HPDE6-E6E7 (cell line): Measurements from ENCODE around the gene DPP4.

ENCODE experiments used
- DNase-seq: peaks from one replicate; pipeline ENCODE4 v3.0.0; 2011; ENCODE audit warnings: missing footprints; ENCODE audit errors: extremely low spot score

The DPP4 gene

GRCh38 chr2:162085090-162085891, 11.3 kb upstream of the DPP4 start:
- DNase-seq = no peak

DNA sequence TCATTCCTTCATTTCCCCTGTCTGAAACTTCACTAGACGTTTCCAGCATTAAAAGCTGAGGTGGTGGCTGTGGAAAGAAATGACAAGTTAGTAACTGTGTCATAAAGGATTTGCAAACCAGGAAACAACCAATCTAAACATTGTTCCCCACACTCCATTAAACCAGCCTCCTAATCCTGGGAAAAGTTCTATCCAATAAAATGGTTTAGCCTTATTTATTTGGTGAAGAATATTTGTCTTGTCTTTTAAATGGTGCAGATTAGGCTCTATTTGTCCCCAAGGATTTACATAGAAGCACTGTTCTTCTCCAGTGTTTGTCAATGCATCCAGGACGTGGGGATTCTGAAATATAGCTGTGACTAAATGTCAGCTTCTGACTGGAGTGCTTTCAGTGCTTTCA, 10.5 kb upstream of the DPP4 start:
- no peak for DNase-seq

DNA sequence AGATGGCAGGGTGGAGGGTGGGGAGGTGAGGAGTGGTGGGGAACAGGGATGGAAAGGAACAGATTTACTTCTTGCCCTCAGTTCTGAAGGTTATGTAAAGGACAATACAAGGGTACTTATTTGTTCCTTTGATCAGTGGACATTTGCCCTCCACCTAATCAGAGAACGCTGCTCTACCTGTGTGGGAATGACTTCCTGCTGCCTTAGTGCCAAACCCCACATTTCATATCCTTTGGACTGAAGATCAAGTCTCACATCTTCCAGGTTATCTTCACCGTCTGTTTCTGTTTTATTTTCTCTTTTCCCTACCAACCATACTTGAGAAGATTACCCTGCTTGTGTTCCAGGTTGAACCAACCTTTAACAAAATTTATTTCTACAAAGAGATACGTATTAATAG, 8.7 kb upstream of the DPP4 start:
- DNase-seq = no peak

- no peak for DNase-seq
Observed at GRCh38 chr2:162082036-162082435, 8.0 kb upstream of the DPP4 start.

GRCh38 chr2:162079514-162079913, 5.5 kb upstream of the DPP4 start:
- no peak for DNase-seq

GRCh38 chr2:162075689-162076132, 1.7 kb upstream of the DPP4 start:
- no peak for DNase-seq

DNA sequence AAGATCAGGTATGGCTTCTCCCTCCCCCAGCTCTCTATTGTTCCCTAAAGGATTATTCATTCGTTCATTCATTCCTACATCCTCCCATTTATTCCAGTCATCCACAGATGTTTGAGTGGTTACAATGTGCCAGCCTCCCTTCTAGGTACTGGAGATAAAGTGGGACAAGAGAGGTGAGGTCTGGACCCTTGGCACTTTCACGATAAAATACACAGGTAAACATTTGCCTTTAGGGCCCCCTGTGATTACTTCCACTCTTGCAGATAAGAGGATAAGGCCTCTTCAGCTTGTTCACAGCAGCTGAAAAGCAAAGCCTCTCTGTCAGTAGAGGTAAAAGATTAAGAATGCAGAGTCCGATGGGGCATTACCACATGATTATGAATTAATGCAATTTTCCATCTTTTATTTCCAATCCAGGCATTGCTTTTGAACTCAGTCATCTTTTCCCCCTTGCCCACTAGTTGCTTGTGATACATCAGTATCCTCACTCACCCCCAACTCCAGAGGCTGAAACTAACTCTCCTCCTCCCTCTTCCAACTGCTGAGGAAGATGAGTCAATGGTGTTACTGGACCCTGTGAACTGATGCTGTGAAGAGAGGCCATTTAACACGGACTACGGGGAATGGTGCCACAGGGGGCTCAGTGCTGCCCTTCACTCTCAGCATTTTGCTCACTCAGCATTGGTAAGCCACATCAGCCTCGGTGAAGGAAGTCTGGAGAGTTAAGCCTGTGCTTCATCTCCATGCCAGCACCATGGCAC, 1.1 kb upstream of the DPP4 start:
- DNase-seq = no peak

DNA sequence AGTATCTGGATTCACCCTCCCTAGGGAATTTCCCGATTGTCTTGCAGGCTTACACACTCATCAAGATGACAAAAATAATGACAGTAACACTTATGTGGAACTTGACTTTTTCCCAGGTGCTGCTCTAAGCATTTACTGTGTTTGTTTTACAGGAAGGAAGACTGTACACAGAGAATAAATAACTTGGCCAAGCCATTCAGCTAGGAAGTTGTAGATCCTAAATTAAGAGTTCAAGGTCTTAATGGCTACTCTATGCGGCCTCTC, 549 bp upstream of the DPP4 start:
- no peak for DNase-seq

GRCh38 chr2:162072976-162073887, 783 bp downstream of the DPP4 start:
- no peak for DNase-seq

DNA sequence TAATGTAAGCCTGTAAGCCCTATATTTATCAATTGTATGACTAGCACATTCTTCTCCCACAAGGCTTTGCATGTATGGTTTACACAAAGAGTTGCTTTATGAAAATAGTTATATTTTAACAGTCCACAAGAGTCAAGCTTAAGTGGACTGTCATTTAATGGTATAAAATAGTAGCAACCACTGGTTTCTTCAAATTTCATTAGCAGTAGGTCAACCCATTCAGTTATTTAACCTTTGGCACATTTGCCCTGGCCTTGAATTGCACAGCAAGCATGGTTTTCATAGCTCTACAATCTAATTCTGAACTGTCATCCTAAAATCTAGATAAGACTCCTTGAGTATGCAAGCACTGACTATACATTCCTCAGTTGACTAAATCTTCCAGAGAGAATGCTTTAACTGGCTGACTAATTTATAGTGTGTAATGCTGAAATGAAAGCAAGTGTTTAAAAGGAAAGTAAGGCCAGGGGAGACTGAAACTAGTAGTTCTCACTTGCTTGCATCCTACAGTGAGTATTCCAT, 1.8 kb downstream of the DPP4 start:
- DNase-seq = no peak

- DNase-seq = no peak
Observed at GRCh38 chr2:162071001-162071400, 3.0 kb downstream of the DPP4 start.

DNA sequence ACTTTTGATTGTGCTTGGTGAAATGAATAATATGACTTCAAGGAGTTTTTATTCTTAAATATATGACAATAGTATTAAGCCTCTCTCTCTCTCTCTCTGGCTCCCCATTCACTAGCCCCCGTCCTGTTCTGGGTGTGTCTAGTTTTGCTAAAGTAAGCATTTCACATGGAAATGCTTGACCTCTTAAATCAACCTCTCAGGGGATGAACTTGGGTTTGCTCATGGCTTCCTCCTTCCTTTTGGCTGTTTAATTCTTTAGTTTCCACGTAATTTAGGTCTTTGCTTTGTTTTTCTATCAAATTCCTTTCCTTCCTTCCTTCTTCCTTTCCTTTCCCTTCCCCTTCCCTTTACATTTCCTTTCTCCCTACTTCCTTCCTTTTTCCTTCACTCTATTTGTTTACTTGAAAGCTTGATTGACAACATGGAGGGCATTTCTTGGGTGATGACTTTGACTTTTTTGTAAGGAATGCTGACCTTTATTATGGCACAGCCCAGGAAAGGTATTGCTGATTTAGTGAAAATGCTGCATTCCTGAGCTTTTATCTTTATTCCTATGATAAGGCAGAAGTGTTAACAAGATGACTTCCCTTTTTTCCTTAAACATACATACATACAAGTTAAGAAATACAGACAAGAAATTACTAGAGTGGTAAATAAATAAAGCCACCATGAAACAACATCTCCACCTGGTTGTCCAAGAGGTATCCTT, 3.6 kb downstream of the DPP4 start:
- DNase-seq = no peak

DNA sequence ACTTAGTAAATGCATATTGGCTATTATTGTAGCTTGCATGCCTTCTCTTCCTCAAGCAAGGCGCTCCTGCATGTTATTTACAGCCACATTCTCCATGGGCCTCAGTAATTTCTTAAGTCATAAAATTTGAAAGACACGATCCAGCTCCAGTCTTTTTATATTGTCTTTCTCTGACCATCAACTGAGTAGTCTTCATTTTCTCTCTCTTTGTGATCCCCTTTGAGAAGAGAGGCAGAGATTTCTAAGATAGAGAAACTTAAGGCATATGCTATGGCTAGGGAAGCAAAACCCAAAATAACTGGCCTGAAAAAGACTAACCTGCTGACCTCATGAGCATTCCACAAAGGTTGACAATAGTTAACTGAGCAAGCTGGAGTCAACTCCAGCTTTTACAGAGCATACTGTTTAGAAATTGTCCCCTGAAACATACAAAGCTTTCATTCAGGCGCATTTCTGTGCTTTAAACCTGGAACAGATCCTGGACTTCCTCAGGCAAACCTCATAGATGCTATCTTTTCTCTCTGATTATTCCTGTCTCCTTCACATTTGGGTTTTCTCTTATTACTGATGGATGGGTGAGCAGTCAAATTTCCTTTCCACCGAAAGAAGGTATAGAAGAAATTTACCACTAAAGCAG, 4.6 kb downstream of the DPP4 start:
- DNase-seq = no peak

DNA sequence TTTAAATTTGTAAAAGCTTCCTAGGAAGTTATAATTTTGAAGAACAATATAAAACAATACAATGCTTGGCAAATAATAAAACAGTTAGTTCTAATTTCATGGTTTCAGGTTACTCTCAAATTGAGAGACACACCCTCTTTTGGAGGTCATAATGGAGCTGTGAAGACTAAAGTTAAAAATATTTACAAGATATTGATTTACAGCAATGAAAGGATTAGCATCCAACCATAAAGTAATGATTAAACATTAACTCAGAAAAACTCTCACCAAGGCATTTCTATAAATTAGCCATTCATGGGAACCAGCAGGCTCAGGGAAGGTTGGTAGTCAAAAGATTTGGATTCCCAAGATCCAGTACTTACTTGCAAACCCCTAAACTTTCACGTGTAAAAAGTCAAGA, 6.4 kb downstream of the DPP4 start:
- DNase-seq = no peak

DNA sequence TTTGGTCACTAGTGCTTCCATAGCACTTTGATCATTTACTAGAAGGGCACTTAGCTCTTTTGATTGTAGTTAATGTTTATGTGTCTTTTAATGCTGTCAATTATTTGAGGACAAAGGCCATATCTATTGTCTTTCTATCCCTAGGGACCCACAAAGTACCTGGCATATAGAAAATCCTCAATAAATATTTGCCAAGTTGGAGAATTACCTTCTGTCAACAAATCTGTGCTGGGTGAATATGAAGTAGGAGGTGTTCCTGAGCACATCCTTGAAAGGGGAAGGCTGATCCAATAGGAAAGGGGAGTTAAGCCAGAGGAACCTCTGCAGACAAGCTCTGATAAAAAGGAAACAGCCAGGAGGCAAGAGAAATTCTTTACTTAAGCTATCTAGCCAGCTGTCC, 8.2 kb downstream of the DPP4 start:
- DNase-seq = no peak

DNA sequence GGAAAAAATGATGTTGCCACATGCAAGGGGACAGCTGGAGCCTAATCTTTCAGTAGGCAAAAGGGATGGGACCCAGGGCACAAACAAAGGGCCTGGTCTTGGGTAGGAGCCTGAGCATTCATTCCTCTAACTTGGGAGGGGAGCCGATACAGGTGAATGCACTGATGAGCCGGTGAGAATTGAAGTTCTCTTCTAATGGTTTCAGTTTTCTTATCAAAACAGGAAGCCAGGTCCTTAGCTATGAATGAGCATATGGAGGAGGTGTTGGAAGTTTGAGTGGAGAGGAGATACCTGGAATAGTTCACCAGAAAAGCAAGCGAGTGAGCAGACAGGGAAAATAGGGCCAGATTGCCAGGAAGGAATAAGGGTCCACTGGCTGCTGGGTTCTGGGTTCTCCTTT, 10.1 kb downstream of the DPP4 start:
- no peak for DNase-seq

- DNase-seq = no peak
Observed at GRCh38 chr2:162063281-162063680, 10.7 kb downstream of the DPP4 start.

DNA sequence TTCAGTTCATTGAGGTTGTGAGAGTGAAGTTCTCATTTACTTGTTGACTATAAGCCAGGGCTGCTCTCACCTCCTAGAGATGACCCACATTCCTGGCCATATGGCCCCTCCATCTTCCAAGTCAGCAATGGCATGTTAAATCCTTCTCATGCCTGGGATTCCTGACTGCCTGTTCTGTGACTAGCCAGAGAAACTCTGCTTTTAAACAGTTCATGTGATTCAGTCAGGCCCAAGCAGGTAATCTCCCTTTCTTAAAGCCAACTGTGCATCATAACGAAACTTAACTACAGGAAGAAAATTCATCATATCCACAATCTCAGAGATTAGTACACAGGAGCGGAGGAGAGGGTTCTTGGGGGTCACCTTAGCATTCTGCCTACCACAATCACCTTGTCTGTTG, 11.5 kb downstream of the DPP4 start:
- no peak for DNase-seq

DNA sequence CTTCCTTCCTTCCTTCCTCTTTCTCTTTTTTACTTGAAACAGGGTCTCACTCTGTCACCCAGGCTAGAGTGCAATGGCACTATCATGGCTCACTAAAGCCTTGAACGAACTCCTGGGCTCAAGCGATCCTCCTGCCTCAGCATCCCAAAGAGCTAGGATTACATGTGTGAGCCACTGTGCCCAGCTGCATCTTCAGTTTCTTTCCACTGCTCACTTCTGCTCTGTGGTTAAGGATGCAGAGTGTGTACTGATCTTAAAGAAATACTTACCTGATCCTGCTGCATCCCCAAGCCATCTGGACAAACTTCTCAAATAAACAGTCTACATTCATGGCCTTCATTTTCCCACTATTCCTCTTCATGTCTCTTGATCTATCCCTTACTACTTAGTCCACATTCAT, 13.0 kb downstream of the DPP4 start:
- no peak for DNase-seq

GRCh38 chr2:162060532-162060931, 13.5 kb downstream of the DPP4 start:
- no peak for DNase-seq
